Stimulated activated naive CD8-positive, alpha-beta T cell treated with anti-CD3 and anti-CD28 coated beads, Interleukin-15, Interleukin-2, amounts not matched to agents 100 U/mL and 50 U/mL, for 24 hours (primary cell): Measurements from ENCODE around the gene SND1.

Experiments used
- ATAC-seq: fragments of 150-1000 bp; cut with Tn5 transposase; one replicate; pipeline ENCODE4 v1.10.0; 2021
- DNase-seq: peaks from one replicate; pipeline ENCODE4 v3.0.0; 2021

The SND1 gene

DNA sequence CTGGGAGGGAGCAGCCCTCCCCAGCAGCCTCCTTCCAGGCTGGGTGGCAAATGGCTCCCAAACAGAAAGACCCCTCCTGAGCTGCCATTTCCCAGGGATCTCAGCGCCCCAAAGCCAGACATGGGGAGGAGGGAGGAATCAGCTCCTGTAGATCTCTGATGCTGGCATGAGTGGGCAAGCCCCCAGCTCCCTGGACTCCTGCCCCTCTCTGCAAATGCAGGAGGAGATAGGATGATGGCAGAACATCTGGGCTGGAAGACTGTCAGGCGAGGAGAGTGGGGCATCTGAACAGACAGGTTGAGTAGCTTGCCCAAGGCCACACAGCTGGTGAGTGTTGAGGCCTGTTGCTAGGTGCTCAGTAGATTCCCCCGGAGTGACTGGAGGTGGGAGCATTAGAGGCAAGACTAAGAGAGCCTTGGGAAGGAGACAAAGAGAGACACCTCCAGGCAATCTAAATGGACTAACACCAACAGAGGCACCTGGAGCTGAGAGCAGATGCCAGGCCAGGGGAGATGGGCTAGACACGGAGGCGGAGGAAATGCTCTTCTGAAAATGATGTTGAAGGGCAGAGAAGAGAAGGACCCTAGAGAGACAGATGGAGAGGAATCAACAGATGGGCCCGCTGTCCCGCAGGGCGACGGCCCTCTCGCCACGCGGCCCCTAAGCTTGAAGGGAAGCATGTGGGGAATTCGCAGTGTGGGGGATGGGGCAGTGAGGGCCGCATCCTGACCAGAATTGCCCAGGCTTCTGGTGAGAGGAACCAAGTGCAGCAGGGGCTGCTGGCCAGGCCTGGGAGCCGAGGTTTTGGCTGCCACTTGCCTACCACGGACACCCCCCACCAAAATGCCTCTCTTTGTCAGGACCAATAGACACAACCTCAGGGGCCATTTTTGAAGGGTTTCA, 464.1 kb downstream of the SND1 start:
- DNase-seq (no peak), ATAC-seq (no peak)

DNA sequence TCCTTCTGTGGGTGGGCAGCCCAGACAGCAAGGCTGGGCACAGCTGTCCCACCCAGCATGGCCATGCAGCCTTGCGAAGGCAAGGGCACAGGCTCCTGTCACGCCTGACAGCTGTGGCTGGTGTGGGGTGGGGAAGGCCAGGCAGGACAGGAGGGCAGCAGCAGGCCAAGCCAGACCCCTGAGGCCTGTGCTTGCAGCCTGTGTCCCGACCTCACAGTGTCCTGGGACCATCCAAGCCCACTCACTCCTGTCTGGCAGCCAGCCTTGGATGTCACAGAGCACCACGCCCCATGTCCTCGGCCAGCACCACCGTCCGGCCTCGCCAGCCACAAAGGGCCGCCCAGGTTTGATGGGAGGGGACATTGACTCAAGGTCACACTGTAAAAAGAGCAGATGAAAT, 464.7 kb downstream of the SND1 start:
- ATAC-seq = no peak

DNA sequence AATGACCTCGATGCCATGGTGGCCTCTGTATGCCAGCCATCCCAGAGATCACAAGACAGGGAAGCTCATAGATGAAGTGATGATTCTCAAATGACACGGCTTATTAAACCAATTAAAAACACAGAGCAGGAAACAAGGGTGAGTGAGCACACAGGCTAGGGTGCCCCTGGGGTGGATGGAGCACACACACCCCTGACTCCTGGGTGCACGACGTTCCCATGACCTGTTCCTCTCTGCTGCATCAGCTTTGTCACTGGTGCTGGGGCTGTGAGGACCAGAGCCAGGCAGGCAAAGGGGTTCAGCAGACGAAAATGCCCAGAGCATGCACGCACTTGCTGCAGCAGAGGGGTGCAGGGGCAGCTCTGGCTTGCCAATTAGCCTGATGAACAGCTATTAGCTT, 465.7 kb downstream of the SND1 start:
- DNase-seq = no peak
- ATAC-seq = no peak

More for the DNA sequence above, 464.7 kb downstream of the SND1 start:
- no peak for DNase-seq

DNA sequence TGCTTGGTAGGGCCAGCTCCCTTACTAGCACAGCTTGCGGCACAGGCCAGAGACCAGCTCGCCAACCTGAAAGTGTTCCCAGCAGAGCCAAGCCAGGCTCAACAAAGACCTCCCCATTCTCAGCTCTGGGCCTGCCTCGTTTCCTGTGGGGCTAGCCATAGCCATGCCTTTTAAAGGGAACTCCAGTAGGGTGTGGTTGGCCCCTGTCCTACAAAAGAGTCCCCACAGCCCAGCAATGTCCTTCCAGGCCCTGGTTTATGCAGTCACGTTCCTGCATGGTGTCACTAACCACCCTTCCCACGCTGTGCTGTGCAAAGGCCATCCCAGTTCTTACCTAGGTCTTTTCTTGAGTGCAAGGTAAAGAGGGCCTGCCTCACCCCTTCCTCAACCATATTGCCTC, 467.0 kb downstream of the SND1 start:
- no peak for DNase-seq
- no peak for ATAC-seq

DNA sequence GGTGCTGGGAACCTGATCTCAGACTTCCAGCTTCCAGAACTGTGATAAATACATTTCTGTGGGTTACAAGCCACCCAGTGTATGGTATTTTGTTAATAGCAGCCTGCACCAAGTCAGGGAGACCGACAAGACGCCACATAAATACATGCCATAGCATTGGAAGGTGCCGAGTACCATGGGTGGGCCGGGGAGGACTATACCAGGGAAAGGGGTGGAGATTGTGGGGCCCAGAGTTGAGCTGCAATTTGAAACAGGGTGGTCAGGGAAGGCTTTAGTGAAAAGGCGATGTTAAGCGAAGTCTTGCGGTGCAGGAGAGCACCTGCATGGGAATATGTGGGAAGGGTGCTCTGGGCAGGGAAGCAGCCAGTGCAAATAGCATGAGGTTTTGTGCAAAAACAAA, 468.1 kb downstream of the SND1 start:
- ATAC-seq (no peak), DNase-seq (no peak)

DNA sequence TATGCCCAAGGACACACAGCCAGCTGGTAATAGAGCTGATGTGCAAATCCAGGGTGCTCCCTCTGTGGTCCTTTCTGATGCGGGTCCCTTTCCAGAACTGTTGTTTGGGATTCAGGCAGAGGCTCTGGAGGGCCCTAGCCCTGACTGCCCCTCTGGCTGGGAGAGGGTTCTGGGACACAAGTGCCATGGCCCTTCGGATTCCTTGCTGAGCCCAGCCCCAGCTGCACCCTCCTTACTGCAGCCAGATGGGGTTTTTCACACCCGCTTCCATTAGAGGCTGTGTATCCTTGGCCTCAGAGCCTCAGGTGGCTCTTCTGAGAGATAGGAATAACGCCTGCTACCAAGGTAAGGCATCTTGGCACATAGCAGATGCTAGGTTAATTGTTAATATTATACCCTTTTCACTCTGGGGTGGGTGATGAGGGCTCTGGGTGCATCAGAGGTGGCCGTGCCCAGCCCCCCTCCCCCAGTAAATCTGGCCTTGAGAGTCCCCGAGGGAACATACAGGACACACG, 469.0 kb downstream of the SND1 start:
- no peak for DNase-seq
- no peak for ATAC-seq

DNA sequence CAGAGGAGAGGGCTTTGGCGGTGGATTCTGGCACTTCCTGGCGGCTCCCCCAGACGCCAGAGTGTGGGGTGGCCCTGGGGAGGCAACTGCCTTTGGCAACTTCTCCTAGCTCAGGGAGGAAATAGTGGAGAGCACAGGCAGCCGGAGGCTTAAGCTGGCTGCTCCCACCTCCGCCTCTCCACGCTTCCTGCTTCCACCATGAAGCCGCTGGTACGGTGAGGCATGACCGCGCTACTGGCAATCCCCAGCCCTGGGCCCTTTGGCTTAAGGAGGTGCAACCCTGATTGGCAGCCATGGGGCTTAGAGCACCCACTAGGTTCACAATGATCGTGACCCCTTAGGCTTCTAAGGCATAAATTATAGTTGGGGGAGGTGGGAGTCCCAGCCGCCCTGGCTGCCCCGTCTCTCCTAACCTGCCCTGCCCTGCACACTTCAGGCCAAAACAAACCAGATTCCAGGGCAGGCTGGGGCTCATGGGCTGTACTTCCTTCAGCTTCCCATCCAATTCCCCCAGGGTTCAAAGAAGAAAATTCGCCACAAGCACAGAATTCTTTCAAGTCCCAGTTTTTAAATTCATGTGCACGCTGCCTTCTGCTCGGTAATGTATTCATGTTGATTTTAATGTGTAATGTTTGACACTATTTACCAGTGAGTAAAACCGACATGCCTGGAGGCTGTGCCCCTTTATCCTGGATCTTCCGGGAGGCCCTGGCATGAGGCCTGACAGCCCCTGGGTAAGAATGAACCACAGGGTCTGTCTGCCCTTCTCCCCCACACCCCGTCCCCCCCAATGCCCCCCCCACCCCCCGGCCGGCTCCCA, 469.9 kb downstream of the SND1 start:
- DNase-seq (no peak), ATAC-seq (no peak)

DNA sequence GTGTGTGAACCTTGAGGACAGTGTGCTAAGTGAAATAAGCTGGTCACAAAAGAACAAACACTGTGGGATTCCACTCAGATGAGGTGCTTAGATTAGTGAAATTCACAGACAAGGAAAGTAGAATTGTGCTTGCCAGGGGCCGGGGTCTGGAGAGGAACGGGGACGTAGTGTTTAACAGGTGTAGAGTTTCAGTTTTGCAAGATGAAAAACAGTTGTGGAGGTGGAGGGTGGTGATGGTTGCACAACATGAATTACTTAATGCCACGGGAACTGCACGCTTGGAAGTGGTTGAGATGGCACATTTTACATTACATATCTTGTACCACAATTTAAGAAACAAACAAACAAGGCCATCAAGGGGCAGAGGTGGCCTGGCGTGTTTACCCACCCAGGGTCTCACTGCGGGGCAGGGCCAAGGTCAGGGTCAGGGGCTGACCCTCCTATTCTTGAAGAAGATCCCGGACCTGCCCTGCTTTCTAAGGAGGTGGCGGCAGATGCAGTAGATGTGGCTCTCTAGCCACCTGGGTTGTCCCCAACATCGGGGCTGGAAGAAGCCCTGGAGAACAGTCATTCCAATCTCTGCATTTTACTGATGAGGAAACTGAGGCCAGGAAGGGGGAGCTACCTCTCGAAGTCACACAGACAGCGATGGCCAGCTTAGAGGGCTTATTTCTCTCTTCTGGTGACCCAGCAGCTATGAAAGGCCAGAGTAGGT, 470.7 kb downstream of the SND1 start:
- no peak for DNase-seq
- no peak for ATAC-seq

DNA sequence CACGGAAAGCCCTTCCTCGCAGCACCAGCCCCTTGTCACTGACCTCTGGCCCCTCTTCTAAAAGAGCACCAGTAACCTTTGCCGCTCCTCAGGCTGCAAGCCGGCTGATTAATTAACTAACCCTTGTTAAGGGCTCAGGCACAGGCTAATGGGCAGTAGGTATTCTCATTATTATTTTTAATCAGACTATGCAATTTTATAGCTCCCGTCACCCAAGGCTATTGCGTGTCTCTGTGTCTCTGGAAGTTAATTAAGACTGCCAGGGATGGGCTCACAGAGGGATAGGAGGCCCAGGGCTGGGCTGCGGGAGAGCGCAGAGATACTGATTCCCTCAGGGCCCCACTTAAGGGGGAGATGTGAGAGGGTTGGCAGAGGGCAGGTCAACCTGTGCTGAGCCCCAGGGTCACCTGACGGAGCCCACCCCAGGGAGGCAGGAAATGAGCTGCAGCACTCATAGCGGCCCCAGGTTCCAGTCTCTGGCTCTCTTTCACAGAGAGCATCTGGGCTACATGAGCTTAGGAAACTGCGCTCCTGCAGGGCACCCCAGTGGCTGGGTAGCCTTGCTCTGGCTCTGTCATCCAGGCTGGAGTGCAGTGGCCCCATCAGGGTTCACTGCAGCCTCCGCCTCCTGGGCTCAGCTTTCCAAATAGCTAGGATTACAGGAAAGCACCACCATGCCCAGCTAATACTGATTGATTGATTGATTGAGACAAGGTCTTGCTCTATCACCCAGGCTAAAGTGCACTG, 471.5 kb downstream of the SND1 start:
- DNase-seq (no peak), ATAC-seq (no peak)

DNA sequence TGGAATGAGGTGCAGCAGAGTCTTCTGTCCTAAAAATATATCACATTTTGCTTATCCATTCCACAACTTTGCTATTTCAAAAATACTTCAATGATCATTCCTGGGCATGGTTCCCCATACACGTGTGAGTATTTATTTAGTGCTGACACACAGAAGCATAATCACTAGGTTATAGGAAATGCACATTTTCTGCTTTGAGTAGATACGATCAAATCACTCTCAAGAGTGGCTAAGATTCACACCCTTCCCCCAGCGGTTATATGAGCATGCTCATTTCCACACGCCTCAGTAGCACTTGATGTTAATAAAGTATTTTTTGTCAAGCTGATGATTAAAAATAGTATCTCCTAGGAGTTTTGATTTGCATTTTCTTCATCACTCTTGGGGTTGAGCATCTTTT, 472.8 kb downstream of the SND1 start:
- no peak for ATAC-seq
- no peak for DNase-seq

DNA sequence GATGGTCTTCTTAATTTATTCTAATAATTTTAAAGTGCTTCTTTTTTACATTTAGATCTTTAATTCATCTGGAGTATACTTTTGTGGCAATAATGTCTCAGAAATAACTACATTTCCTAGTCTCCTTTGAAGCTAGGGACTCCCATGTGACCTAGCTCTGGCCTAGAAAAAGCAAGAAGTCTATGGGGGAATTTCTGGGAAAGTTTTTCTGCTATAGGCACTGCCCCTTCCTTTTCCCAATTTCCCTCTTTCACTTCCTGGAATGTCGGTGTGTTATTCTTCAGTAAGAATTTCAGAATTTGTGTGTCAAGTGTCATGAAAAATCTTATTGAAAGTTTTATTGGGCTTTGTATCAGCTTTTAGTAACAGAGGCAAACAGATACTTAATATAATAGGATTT, 473.8 kb downstream of the SND1 start:
- ATAC-seq (no peak), DNase-seq (no peak)

DNA sequence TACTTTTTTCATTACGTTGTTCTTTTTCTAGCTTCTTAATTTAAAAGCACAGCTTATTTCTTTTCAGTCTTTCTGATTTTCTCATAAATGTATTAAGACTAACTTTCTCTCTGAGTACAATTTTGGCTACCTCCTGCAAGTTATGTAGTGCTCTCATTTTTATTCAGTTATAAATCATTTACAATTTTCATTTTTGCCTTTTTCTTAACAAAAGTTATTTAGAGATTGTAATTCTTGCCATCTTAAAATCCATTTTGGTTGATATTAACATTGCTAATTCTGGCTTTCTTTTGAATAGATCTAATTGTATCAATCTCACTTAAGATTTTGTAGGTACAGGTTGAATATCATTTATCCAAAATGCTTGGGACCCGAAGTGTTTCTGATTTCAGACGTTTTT, 476.4 kb downstream of the SND1 start:
- no peak for DNase-seq
- ATAC-seq = no peak

DNA sequence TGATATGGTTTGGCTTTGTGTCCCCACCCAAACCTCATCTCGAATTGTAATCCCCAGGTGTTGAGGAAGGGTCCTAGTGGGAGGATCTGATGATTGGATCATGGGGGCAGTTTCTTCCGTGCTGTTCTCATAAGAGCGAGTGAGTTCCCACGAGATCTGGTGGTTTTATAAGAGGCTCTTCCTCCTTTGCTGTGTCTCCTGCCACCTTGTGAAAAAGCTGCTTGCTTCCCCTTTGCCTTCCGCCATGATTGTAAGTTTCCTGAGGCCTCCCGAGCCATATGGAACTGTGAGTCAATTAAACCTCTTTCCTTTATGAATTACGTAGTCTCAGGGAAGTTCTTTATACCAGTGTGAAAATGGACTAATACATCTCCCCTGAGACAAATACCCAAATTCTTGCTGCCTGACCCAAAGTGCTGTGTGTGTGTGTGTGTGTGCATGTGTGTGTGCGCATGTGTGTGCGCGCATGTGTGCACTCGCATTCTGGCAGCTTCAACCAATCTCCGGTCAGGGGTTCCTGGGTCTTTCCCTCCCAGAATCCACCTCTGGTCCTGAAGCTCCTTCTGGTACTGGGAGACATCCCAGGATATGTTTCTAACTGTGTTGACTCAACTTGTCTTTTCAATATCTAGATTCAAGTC, 477.4 kb downstream of the SND1 start:
- no peak for ATAC-seq
- DNase-seq = no peak

DNA sequence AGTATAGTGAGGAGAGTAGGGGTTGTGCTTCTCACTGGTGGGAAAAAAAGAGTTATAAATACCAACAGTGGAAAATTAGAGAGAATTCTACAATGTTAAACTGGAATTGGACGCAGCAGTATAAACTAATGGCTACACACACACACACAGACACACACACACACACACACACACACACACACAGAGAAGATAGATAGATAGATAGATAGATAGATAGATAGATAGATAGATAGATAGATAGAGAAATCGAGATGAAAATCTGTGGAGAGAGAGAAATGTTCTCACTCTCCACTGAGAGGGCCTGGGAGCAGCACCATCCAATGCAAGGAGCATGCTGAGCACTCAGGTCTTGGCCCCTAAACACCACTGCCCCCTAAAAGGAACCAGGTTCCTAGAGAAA, 479.1 kb downstream of the SND1 start:
- no peak for ATAC-seq

DNA sequence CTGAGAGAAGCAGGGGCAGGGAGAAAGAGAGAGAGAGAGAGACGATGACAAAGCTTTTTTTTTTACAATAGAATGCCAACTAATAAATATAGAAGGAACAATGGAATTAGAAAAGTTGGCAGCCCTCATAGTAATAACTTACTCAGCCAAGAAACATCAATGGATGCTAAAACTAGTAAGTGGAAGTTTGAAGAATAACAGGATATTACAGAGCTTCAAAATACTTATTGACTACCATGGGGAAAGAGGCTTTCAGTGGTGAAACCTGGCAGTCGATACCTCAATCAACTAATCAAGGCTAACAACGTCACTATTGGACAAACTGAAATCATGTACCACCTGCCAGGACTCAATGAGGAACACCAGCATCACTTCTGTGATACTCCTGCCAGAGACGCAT, 479.7 kb downstream of the SND1 start:
- no peak for ATAC-seq
- DNase-seq = no peak

More for the DNA sequence above, 479.1 kb downstream of the SND1 start:
- DNase-seq = no peak

DNA sequence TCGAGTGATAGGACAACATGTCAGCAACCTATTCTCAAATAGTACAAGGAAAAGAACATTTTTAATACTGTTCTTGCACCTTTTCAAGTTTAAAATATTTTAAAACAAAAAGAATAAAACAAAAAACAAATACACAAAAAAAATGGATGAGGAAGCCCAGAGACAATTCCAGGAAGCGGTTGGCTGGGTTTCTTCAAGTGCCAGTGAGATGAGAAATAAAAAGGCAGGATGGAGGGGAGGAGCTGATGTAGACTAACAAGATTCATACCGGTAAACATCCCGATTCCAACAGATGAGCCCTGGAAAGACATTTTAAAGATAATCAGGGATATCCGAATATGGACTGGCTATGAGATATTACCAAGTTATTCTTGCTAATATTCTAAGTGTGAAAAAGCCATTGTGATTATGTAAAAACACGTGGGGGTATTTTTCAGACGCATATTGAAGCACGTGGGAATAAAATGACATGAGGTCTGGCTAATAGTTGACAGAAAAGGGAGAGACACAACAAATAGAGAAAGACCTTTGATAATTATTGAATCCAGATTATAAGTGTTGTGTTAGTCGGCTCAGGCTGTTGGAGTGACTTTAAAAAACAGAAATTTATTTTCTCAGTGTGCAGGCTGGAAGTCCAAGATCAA, 480.6 kb downstream of the SND1 start:
- no peak for ATAC-seq
- no peak for DNase-seq

DNA sequence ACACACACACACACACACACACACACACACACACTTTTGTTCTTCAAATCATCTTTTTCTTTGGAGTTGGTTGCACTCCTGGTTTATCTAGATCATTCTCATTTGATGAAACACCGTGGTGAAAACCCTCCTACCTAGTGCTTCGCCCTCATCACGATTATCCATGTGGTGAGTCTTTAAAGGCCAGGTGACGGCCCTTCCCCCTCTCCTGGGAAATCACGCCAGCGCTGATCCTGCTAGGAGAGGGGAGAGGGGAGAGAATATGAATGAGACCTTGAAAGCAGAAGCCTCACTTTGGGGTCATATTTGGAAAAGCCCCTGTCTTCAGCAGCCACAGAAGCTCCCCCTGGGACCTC, 483.1 kb downstream of the SND1 start:
- DNase-seq (peak; percentile 14), ATAC-seq (no peak)

DNA sequence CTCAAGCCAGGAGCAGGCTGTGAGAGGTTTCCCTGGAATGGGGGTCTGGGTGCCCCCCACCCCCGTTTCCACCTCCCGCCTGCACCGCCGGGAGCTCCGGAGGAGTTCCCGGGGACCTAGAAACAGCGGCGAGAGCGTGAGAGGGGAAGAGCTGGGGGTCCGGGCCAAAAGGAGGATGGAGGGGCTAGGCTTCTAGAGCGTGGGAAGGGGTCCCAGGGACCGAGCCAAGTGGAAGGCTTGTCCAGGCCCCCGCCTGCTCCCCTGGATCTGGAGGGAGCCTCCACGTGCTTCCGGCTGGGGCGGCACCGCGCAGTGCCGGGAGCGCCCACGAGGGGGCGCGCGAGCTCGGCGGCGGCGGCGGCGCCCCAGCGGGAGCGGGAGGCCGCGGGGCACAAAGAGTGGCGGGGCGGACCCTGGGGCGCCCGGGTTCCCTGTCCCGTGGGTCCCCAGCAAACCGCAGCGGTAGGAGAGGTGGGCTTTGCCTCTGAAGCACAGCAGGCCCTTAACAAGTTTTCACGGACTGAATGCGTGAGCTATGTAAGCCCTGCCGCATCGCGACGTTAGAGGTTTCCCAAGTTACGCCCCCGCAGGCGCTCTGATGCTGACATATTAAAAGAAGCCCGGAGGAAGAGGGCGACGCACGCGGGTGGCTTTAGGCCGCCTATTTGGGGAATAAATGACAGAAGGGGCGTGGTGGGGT, 483.7 kb downstream of the SND1 start:
- ATAC-seq (peak; percentile 93), DNase-seq (peak; percentile 77)

DNA sequence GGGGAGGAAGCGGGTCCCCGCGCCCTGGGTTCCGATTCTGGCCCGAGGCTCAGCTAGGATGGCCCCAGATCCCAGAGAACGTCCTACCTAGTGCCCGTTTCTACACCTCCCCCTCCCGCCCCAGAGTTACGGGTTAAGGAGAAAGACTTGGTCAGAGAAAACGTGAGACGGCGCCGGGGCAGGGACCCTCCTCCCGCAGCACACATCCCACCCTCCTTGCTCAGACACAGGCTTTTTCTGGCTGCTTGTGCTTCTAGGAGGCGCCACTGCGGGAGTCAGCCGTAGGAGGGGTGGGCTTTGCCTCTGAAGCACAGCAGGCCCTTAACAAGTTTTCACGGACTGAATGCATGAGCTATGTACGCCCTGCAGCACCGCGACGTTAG, 484.2 kb downstream of the SND1 start:
- no peak for ATAC-seq

DNA sequence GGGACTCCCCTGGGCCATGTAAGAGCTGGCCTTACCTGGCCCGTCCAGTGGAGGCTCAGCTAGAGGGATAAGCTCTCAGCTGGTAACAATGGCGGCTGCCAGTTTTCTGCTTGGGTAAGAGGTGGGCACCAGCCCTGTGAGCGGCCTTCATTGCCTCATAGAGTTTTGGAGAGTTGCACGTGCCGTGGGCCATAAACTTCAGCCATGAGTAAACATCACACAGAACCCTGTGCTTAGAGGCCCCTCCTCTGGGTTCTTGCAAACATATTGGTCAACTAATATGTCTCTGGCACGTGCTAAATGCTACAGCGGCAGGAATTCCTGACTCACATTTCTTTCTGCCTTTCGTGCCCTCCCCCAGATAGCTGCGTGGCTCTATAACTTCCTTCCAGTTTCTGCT, 485.2 kb downstream of the SND1 start:
- no peak for DNase-seq
- peak; percentile 14 for ATAC-seq

More for the DNA sequence above, 484.2 kb downstream of the SND1 start:
- DNase-seq = no peak
